Testis (tissue), 3 donors: ENCODE results near the gene LBHD2. TPM values are rescaled to one million over a fixed set of nuclear protein-coding genes. Genes with fewer than 3 reads are reported as not detected.

Experiments
- DNase-seq: peaks from one replicate; pipeline ENCODE4 v3.0.0-alpha.2; 2019
- H3K27ac ChIP-seq, 2 donors: fragments of 200-600 bp; sonication (generic); one replicate each; pipeline ENCODE4 v1.5.1; 2019
- H3K27me3 ChIP-seq: fragments of 200-600 bp; sonication (generic); one replicate; pipeline ENCODE4 v1.5.1; 2019
- H3K36me3 ChIP-seq: fragments of 200-600 bp; sonication (generic); one replicate; pipeline ENCODE4 v1.5.1; 2017; ENCODE audit warnings: low read depth; ENCODE audit errors: missing control alignments
- H3K4me1 ChIP-seq: fragments of 200-600 bp; sonication (generic); one replicate; pipeline ENCODE4 v1.5.1; 2019
- H3K4me3 ChIP-seq, 2 donors: fragments of 200-600 bp; sonication (generic); one replicate each; pipeline ENCODE4 v1.5.1; 2017 to 2019
- H3K9me3 ChIP-seq: fragments of 200-600 bp; sonication (generic); one replicate; pipeline ENCODE4 v1.5.1; 2017
- CTCF ChIP-seq, 3 experiments: fragments of 450-650 bp in 2 of 3; fragments of 200-600 bp in 1 of 3; sonication (generic) in 1 of 3; IDR thresholded peaks; one replicate each; pipeline ENCODE4 v1.5.1; 2016 to 2019; ENCODE audit warnings: antibody characterized with exemption in 3 of 3, mild to moderate bottlenecking in 2 of 3, moderate library complexity in 1 of 3
- POLR2A ChIP-seq: fragments of 450-650 bp; IDR thresholded peaks from one replicate; pipeline ENCODE4 v1.6.1; 2017; ENCODE audit warnings: antibody characterized with exemption, mild to moderate bottlenecking, moderate library complexity
- WGBS, 2 donors: methylation state at CpG; one replicate each; pipeline ENCODE4 v1.1.5; 2018; 5-methylcytosine and 5-hydroxymethylcytosine counted together
- intact Hi-C: fragments of 100-400 bp; cut with DNase I; formaldehyde crosslinking; loops from one replicate; pipeline ENCODE4 v1.15.1; 2023; ENCODE audit warnings: low total_unique reads
- polyA plus RNA-seq: library from polyadenylated mRNA; stranded (reverse); fragments of 350-450 nt; fragmentation: Illumina TruSeq; extraction: RNeasy Lipid Tissue Mini Kit (QIAGEN cat#74804); gene quantifications from one replicate; pipeline ENCODE4 v1.2.3, GENCODE V29; 2014; ENCODE audit warnings: low read depth, low replicate concordance; ENCODE audit not compliant: insufficient read depth
- total RNA-seq, 2 donors: library from RNA; depleted of rRNA; stranded (reverse); fragments of >200 nt; gene quantifications; one replicate each; pipeline ENCODE4 v1.2.3, GENCODE V29; 2016

Gene LBHD2
- total and polyA plus RNA-seq, 3 donors from 2014 or later: 1.9 to 5.6 (median 3.9) TPM

GRCh38 chr14:103100281-103101121, 16.5 kb downstream of the LBHD2 start:
- TF ChIP-seq CTCF (IDR thresholded peaks at IDR 0.05): no peak
- TF ChIP-seq POLR2A: no peak
- peaks cover 25% of the 10 kb centered on the region for H3K4me1 ChIP-seq
- H3K36me3 ChIP-seq: no peaks in the 10 kb centered on the region
- no peaks in the 10 kb centered on the region for H3K27me3 ChIP-seq
- no peak for DNase-seq
- no peaks in the 10 kb centered on the region for H3K9me3 ChIP-seq
- H3K27ac ChIP-seq: no peak overlapping the region
- H3K4me3 ChIP-seq: no peak overlapping the region
- WGBS, 2 donors: 56 to 76% methylated on average over 17 to 24 of the region's 25 CpGs
- intact Hi-C loops: loop anchor here (10.0 kb wide), 2 partner anchors 84 to 194 kb away; no protein-coding TSS in a partner anchor

GRCh38 chr14:103101257-103101962, 17.4 kb downstream of the LBHD2 start:
- H3K27ac ChIP-seq: no peak overlapping the region
- no peak for TF ChIP-seq POLR2A
- TF ChIP-seq CTCF (IDR thresholded peaks at IDR 0.05): no peak
- intact Hi-C loops: loop anchor here (10.0 kb wide), 2 partner anchors 83 to 193 kb away; no protein-coding TSS in a partner anchor
- H3K9me3 ChIP-seq: no peaks in the 10 kb centered on the region
- H3K4me3 ChIP-seq: no peak overlapping the region
- H3K4me1 ChIP-seq: peaks cover 25% of the 10 kb centered on the region
- no peak for DNase-seq
- no peaks in the 10 kb centered on the region for H3K36me3 ChIP-seq
- no peaks in the 10 kb centered on the region for H3K27me3 ChIP-seq
- 62 to 75% methylated on average over 3 to 11 of the region's 11 CpGs for WGBS, 2 donors

- H3K36me3 ChIP-seq: no peaks in the 10 kb centered on the region
- 40 to 46% methylated on average over 1 to 83 of the region's 85 CpGs for WGBS, 2 donors
- H3K4me3 ChIP-seq: peak overlapping the region in 1 of 2 donors; percentile 34
- H3K27ac ChIP-seq: no peak overlapping the region
- TF ChIP-seq CTCF (IDR thresholded peaks at IDR 0.05) (no peak), POLR2A (no peak)
- no peak for DNase-seq
- H3K9me3 ChIP-seq: no peaks in the 10 kb centered on the region
- no peaks in the 10 kb centered on the region for H3K27me3 ChIP-seq
- intact Hi-C loops: loop anchor here (10.0 kb wide), 2 partner anchors 83 to 193 kb away; no protein-coding TSS in a partner anchor
- peaks cover 25% of the 10 kb centered on the region for H3K4me1 ChIP-seq
Observed at GRCh38 chr14:103101963-103102688, 18.1 kb downstream of the LBHD2 start.

- H3K9me3 ChIP-seq: no peaks in the 10 kb centered on the region
- no peak for DNase-seq
- peak overlapping the region in 1 of 2 donors; percentile 34 for H3K4me3 ChIP-seq
- intact Hi-C loops: loop anchor here (10.0 kb wide), 2 partner anchors 82 to 192 kb away; no protein-coding TSS in a partner anchor
- no peak overlapping the region for H3K27ac ChIP-seq
- WGBS, 2 donors: 53 to 54% methylated on average over 11 to 33 of the region's 39 CpGs
- no peaks in the 10 kb centered on the region for H3K27me3 ChIP-seq
- TF ChIP-seq POLR2A (no peak), CTCF (IDR thresholded peaks at IDR 0.05) (no peak)
- peaks cover 25% of the 10 kb centered on the region for H3K4me1 ChIP-seq
- H3K36me3 ChIP-seq: no peaks in the 10 kb centered on the region
Observed at GRCh38 chr14:103102689-103103260, 18.8 kb downstream of the LBHD2 start.
